GM21786 (cell line): ENCODE measurements around the gene MAP3K19.
"Not testable (repeated sequence)": the region's sequence is repeated elsewhere in the genome, so short reads cannot be mapped to it uniquely, and the experiment has no call there.

Source experiments
- ATAC-seq: cut with Tn5 transposase; IDR thresholded peaks from one replicate; pipeline ENCODE4 v1.9.1; 2021; ENCODE audit not compliant: unreplicated experiment

MAP3K19 gene

GRCh38 chr2:135047300-135047699, at the start of gene MAP3K19:
Gene MAP3K19, minus strand, starts transcription at chr2:135047447. Its CDS starts 22,800 bp downstream, at chr2:135024647.
- ATAC-seq = no peak

GRCh38 chr2:135096665-135097446, 49.6 kb upstream of the MAP3K19 start:
- ATAC-seq = no peak

- no peak for ATAC-seq
Measured at GRCh38 chr2:135095591-135095990, 48.3 kb upstream of the MAP3K19 start.

- no peak for ATAC-seq
Measured at GRCh38 chr2:135094508-135094907, 47.3 kb upstream of the MAP3K19 start.

GRCh38 chr2:135093670-135094330, 46.6 kb upstream of the MAP3K19 start:
- ATAC-seq = no peak

- no peak for ATAC-seq
Measured at GRCh38 chr2:135093193-135093592, 45.9 kb upstream of the MAP3K19 start.

GRCh38 chr2:135091681-135092080, 44.4 kb upstream of the MAP3K19 start:
- ATAC-seq = no peak

- ATAC-seq = not testable (repeated sequence)
Measured at GRCh38 chr2:135089597-135089996, 42.4 kb upstream of the MAP3K19 start.

GRCh38 chr2:135086222-135086621, 39.0 kb upstream of the MAP3K19 start:
- ATAC-seq = no peak

GRCh38 chr2:135078417-135078816, 31.2 kb upstream of the MAP3K19 start:
- no peak for ATAC-seq

GRCh38 chr2:135076556-135076955, 29.3 kb upstream of the MAP3K19 start:
- no peak for ATAC-seq

GRCh38 chr2:135074216-135074615, 27.0 kb upstream of the MAP3K19 start:
- no peak for ATAC-seq

- no peak for ATAC-seq
Measured at GRCh38 chr2:135072125-135072997, 25.1 kb upstream of the MAP3K19 start.

- ATAC-seq = no peak
Measured at GRCh38 chr2:135066710-135067109, 19.5 kb upstream of the MAP3K19 start.

GRCh38 chr2:135064149-135064548, 16.9 kb upstream of the MAP3K19 start:
- ATAC-seq = no peak

GRCh38 chr2:135063210-135063609, 16.0 kb upstream of the MAP3K19 start:
- no peak for ATAC-seq

GRCh38 chr2:135059577-135059976, 12.3 kb upstream of the MAP3K19 start:
- ATAC-seq = no peak

GRCh38 chr2:135056790-135057189, 9.5 kb upstream of the MAP3K19 start:
- no peak for ATAC-seq

- ATAC-seq = no peak
Measured at GRCh38 chr2:135055182-135055786, 8.0 kb upstream of the MAP3K19 start.

- ATAC-seq = peak; percentile 39
Measured at GRCh38 chr2:135052997-135053474, 5.8 kb upstream of the MAP3K19 start.
